ENCODE results near the gene EYS. TPM values are rescaled to one million over a fixed set of nuclear protein-coding genes. Genes with fewer than 3 reads are reported as not detected.

Gene EYS
- total and polyA plus RNA-seq, 2 of the 13 experiments (the other 11 are each of a cell fraction or from before 2014, with no cell fraction given), result 0.04 to 0.07 TPM

DNA sequence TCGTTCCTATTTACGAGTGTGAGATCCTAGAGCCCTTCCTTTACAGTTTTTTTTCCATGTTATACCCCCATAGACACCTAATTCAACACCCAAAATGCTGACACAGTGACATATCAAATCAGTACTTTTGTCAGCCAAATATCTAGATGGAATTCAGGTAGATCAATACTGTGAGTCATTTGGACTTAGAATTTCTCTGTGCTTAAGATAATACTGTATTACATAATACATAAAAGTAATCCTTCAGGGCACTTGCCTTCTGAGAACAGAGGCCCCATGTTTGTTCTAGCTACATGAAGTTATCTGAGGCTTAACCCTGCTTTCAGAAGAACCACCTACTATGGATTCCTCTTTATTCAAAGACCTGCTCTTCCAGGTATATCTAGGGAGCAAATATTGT is 1448.3 kb downstream of the EYS start (continued):
- TF ChIP-seq, protein P1, sequence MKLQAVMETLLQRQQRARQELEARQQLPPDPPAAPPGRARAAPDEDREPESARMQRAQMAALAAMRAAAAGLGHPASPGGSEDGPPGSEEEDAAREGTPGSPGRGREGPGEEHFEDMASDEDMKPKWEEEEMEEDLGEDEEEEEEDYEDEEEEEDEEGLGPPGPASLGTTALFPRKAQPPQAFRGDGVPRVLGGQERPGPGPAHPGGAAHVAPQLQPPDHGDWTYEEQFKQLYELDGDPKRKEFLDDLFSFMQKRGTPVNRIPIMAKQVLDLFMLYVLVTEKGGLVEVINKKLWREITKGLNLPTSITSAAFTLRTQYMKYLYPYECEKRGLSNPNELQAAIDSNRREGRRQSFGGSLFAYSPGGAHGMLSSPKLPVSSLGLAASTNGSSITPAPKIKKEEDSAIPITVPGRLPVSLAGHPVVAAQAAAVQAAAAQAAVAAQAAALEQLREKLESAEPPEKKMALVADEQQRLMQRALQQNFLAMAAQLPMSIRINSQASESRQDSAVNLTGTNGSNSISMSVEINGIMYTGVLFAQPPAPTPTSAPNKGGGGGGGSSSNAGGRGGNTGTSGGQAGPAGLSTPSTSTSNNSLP (IDR thresholded peaks at IDR 0.05; ENCODE audit: low read depth, low read length), result no peak
- TF ChIP-seq ZNF333 (CRISPR knock-in tag; IDR thresholded peaks at IDR 0.05; ENCODE audit: borderline replicate concordance) (no peak), GZF1 (CRISPR knock-in tag; IDR thresholded peaks at IDR 0.05) (no peak), ZNF562 (CRISPR knock-in tag; IDR thresholded peaks at IDR 0.05; ENCODE audit: borderline replicate concordance) (no peak), KLF11 (CRISPR knock-in tag; IDR thresholded peaks at IDR 0.05) (no peak), ZEB1 (IDR thresholded peaks at IDR 0.05; ENCODE audit: insufficient replicate concordance, low read depth) (no peak), JUN (CRISPR knock-in tag; IDR thresholded peaks at IDR 0.05) (no peak), NAIF1 (CRISPR knock-in tag; IDR thresholded peaks at IDR 0.05; ENCODE audit: borderline replicate concordance) (no peak), KLF13 (CRISPR knock-in tag; IDR thresholded peaks at IDR 0.05) (no peak), ZNF160 (CRISPR knock-in tag; IDR thresholded peaks at IDR 0.05) (no peak), BCL6 (CRISPR knock-in tag; IDR thresholded peaks at IDR 0.05) (no peak), PTBP1 (IDR thresholded peaks at IDR 0.05; ENCODE audit: low read depth, low read length, poor library complexity, severe bottlenecking) (no peak), ZNF570 (CRISPR knock-in tag; IDR thresholded peaks at IDR 0.05; ENCODE audit: borderline replicate concordance) (no peak), ZNF510 (CRISPR knock-in tag; IDR thresholded peaks at IDR 0.05; ENCODE audit: low read depth) (no peak), GATAD2A (CRISPR knock-in tag; IDR thresholded peaks at IDR 0.05) (peak; percentile 65; the same call in 1 of the 2 replicates), ONECUT2 (CRISPR knock-in tag; IDR thresholded peaks at IDR 0.05) (peak; percentile 71; the same call in 1 of the 2 replicates), ZNF230 (CRISPR knock-in tag; IDR thresholded peaks at IDR 0.05) (no peak)
- TF ChIP-seq, protein P2, sequence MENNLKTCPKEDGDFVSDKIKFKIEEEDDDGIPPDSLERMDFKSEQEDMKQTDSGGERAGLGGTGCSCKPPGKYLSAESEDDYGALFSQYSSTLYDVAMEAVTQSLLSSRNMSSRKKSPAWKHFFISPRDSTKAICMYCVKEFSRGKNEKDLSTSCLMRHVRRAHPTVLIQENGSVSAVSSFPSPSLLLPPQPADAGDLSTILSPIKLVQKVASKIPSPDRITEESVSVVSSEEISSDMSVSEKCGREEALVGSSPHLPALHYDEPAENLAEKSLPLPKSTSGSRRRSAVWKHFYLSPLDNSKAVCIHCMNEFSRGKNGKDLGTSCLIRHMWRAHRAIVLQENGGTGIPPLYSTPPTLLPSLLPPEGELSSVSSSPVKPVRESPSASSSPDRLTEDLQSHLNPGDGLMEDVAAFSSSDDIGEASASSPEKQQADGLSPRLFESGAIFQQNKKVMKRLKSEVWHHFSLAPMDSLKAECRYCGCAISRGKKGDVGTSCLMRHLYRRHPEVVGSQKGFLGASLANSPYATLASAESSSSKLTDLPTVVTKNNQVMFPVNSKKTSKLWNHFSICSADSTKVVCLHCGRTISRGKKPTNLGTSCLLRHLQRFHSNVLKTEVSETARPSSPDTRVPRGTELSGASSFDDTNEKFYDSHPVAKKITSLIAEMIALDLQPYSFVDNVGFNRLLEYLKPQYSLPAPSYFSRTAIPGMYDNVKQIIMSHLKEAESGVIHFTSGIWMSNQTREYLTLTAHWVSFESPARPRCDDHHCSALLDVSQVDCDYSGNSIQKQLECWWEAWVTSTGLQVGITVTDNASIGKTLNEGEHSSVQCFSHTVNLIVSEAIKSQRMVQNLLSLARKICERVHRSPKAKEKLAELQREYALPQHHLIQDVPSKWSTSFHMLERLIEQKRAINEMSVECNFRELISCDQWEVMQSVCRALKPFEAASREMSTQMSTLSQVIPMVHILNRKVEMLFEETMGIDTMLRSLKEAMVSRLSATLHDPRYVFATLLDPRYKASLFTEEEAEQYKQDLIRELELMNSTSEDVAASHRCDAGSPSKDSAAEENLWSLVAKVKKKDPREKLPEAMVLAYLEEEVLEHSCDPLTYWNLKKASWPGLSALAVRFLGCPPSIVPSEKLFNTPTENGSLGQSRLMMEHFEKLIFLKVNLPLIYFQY (CRISPR knock-in tag; IDR thresholded peaks at IDR 0.05; ENCODE audit: borderline replicate concordance), result no peak
- TF ChIP-seq, protein P3, sequence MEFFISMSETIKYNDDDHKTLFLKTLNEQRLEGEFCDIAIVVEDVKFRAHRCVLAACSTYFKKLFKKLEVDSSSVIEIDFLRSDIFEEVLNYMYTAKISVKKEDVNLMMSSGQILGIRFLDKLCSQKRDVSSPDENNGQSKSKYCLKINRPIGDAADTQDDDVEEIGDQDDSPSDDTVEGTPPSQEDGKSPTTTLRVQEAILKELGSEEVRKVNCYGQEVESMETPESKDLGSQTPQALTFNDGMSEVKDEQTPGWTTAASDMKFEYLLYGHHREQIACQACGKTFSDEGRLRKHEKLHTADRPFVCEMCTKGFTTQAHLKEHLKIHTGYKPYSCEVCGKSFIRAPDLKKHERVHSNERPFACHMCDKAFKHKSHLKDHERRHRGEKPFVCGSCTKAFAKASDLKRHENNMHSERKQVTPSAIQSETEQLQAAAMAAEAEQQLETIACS (CRISPR knock-in tag; IDR thresholded peaks at IDR 0.05), result no peak
- TF ChIP-seq, protein P4, sequence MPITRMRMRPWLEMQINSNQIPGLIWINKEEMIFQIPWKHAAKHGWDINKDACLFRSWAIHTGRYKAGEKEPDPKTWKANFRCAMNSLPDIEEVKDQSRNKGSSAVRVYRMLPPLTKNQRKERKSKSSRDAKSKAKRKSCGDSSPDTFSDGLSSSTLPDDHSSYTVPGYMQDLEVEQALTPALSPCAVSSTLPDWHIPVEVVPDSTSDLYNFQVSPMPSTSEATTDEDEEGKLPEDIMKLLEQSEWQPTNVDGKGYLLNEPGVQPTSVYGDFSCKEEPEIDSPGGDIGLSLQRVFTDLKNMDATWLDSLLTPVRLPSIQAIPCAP (CRISPR knock-in tag; IDR thresholded peaks at IDR 0.05; ENCODE audit: low read depth), result no peak

Data from HepG2 (cell line).